Mucosa of descending colon (tissue), 3 donors: Measurements from ENCODE around the gene TMTC1. TPM values are rescaled to one million over a fixed set of nuclear protein-coding genes. Genes with fewer than 3 reads are reported as not detected.

ENCODE experiments used
- ATAC-seq: fragments of 200-7000 bp; cut with Tn5 transposase; one replicate; pipeline ENCODE4 v1.9.1; 2020; ENCODE audit warnings: mild to moderate bottlenecking, moderate library complexity
- DNase-seq, 3 donors: peaks; one replicate each; pipeline ENCODE4 v3.0.0-alpha.2; 2020
- H3K36me3 ChIP-seq: fragments of 200-600 bp; one replicate; pipeline ENCODE4 v1.8.0; 2021; ENCODE audit warnings: low read depth, mild to moderate bottlenecking
- H3K4me1 ChIP-seq: fragments of 200-600 bp; one replicate; pipeline ENCODE4 v1.8.0; 2021; ENCODE audit warnings: low read depth, mild to moderate bottlenecking
- H3K4me3 ChIP-seq: fragments of 200-600 bp; one replicate; pipeline ENCODE4 v1.8.0; 2021; ENCODE audit warnings: mild to moderate bottlenecking
- H3K9me3 ChIP-seq: fragments of 200-600 bp; one replicate; pipeline ENCODE4 v1.8.0; 2021; ENCODE audit warnings: mild to moderate bottlenecking
- intact Hi-C, 2 donors: fragments of 100-400 bp; cut with DNase I in 1 of 2; cut with micrococcal nuclease in 1 of 2; formaldehyde crosslinking; loops; one replicate each; pipeline versions ENCODE4 v1.11.0 to v1.11.1; 2022; cut with DNase I, micrococcal nuclease
- total RNA-seq, 3 donors: library from RNA; stranded (reverse); fragmentation: NEBNext Ultra II Directional in 2 of 3; extraction: Animal tissue kit (Norgen Biotek cat#: 25700) in 2 of 3; gene quantifications; one replicate each; pipeline versions ENCODE4 v1.2.1 to v1.2.4, GENCODE V29; 2021 to 2023
- TF ChIP-seq, protein P1 (sequence below): fragments of 200-600 bp; IDR thresholded peaks from one replicate; pipeline ENCODE4 v1.8.0; 2022; ENCODE audit warnings: antibody characterized with exemption, mild to moderate bottlenecking
- donor health status: DM: no; HTN: no; CAD: no; lungs with moderate emphysema.
- donor health status: DM: no; HTN: no; CAD: no.
- donor health status: DM: no; HTN: yes; CAD: no.

Gene TMTC1
- total RNA-seq, 3 donors from 2014 or later = 2.5 to 49.1 (median 10.5) TPM

DNA sequence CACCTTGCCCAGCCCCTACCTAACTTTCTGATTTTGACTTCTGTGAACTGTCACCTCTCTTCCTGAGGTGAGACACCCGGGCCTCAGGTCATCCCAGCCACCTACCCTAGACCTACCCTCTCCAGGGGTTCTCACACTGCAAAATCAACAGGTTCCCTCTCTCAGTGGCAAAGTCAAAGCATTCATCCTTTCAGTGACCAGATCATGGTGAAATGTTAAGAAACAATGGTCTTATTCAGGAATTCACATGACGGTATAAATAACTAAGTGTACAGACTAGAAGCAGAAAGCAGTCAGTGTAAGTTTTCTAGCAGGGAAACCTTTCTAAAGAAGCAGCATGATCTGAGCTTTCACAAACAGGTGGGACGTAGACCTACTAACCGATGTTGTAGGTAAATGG lies 133.4 kb downstream of the TMTC1 start:
- no peak for DNase-seq
- no peak overlapping the region for H3K4me3 ChIP-seq
- TF ChIP-seq, protein P1, sequence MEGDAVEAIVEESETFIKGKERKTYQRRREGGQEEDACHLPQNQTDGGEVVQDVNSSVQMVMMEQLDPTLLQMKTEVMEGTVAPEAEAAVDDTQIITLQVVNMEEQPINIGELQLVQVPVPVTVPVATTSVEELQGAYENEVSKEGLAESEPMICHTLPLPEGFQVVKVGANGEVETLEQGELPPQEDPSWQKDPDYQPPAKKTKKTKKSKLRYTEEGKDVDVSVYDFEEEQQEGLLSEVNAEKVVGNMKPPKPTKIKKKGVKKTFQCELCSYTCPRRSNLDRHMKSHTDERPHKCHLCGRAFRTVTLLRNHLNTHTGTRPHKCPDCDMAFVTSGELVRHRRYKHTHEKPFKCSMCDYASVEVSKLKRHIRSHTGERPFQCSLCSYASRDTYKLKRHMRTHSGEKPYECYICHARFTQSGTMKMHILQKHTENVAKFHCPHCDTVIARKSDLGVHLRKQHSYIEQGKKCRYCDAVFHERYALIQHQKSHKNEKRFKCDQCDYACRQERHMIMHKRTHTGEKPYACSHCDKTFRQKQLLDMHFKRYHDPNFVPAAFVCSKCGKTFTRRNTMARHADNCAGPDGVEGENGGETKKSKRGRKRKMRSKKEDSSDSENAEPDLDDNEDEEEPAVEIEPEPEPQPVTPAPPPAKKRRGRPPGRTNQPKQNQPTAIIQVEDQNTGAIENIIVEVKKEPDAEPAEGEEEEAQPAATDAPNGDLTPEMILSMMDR = no peak
- no peaks in the 10 kb centered on the region for H3K4me1 ChIP-seq
- no peaks in the 10 kb centered on the region for H3K36me3 ChIP-seq
- H3K9me3 ChIP-seq = no peaks in the 10 kb centered on the region
- intact Hi-C loops = no loop called here
- no peak for ATAC-seq

DNA sequence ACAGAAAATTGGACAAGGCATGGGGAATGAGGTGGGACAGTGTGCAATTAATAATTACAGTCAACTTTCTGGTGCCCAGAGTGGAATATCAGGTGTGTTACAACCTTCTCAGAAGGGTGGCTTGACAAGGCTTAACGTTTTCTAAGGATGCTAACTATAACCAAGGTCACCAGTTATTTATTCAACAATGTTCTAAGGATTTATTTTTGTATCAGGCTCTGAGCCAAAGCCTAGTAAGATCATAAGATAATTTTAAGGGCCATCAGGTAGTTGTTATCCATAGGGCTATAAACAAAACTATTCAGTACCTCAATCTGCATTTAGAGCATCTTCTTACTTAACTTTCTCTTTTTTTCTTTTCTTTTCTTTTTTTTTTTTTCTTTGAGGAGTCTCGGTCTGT lies 134.0 kb downstream of the TMTC1 start:
- no peak for ATAC-seq
- no peaks in the 10 kb centered on the region for H3K9me3 ChIP-seq
- no peaks in the 10 kb centered on the region for H3K4me1 ChIP-seq
- H3K36me3 ChIP-seq = no peaks in the 10 kb centered on the region
- H3K4me3 ChIP-seq = no peak overlapping the region
- intact Hi-C loops = no loop called here
- TF ChIP-seq, protein P1 = no peak
- no peak for DNase-seq

DNA sequence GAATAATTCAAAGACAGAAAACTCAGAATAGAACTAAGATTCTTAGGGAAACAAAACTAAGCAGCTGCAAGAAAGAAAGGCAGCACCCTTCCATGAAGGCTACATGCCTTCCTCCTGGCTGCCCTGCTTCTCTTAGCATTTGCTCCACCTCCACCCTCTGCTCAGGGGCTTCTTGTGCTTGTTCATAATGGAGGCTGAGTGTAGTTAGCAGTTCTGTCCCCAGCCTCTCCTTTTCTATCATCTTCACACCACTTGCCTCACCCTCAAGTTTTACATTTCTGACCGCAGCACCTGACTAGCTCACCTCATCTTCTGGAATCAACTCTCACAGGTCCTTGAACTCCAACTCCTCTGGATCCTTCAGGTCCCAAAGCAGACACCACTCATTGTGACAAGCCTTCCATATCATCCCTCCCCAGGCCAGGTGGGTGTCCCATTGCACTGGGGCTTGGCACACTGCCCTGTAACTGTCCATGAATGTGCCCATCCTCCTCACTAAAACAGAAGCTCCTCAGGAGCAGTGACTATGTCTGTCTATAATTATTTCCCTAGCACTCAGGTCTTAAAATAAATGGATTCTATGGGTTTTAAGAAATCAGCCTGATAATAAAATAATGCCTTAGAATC lies 139.1 kb downstream of the TMTC1 start:
- ATAC-seq (no peak), DNase-seq (no peak)
- intact Hi-C loops = no loop called here
- Histone ChIP-seq H3K4me3 (no peak overlapping the region), H3K4me1 (no peaks in the 10 kb centered on the region), H3K36me3 (no peaks in the 10 kb centered on the region), H3K9me3 (no peaks in the 10 kb centered on the region)
- TF ChIP-seq, protein P1 = no peak

DNA sequence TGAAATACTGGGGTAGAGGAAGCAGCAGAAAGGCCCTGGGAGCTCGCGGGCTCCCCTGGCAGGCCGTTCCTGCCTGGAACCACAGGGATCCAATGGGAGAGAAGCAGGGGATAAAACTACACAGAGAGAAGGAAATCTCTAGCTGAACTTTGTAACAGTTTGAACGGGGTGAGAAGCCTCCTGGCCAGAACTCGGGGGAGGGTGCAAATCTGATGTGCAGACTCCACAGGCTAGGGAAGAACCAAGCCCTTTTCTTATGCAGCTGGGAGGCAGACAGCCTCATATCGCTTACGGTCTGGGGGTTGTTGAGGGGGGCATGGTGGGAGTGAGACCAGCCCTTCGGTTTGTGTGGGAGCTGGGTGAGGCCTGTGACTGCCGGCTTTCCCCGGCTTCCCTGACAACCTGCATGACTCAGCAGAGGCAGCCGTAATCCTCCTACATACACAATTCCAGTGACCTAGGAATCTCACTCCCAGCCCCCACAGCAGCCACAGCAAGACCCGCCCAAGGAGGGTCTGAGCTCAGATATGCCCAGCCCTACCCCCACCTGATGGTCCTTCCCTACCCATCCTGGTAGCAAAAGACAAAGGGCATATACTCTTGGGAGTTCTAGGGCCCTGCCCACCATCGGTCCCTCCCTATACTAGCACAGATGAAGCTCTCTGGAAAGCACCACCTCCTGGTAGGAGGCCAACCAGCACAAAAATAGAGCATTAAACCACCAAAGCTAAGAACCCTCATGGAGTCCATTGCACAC lies 143.0 kb downstream of the TMTC1 start:
- intact Hi-C loops = no loop called here
- Histone ChIP-seq H3K9me3 (no peaks in the 10 kb centered on the region), H3K36me3 (no peaks in the 10 kb centered on the region), H3K4me3 (no peak overlapping the region), H3K4me1 (no peaks in the 10 kb centered on the region)
- ATAC-seq (no peak), DNase-seq (no peak)
- TF ChIP-seq, protein P1 = no peak

DNA sequence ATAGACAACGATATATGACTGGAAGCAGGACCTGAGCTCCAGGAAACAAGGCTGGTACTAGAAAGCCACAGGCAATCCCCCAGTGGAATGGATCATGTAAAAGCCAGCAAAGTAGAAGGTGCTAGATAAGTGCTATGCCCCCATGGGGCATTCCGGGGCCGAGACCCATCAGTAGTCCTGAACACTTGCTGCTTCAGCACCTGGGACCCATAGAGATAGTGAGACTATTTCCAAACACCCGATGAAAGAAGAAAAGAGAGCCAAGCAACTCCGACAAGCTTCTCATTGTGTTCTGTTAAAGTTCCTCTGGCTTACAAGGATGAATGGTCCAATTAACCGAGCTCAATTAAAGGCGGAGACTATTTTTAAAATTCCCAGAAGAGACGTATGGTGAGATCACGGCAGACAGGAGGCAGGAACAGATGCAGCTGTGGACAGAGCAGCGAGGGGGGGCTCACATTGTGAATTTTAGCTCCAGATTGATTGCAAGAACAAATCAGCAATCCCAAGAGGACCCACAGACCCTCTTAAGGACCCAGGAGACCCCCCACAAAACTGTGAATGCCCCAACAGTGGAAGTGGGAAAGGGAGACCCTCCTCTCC lies 143.7 kb downstream of the TMTC1 start:
- Histone ChIP-seq H3K4me1 (no peaks in the 10 kb centered on the region), H3K36me3 (no peaks in the 10 kb centered on the region), H3K9me3 (no peaks in the 10 kb centered on the region), H3K4me3 (no peak overlapping the region)
- intact Hi-C loops = no loop called here
- DNase-seq = no peak
- TF ChIP-seq, protein P1 = no peak
- no peak for ATAC-seq
